ENCODE data around the gene EXOSC9.

GRCh38 chr4:121819216-121819965, 18.3 kb downstream of the EXOSC9 start:
- TF ChIP-seq, protein P1, sequence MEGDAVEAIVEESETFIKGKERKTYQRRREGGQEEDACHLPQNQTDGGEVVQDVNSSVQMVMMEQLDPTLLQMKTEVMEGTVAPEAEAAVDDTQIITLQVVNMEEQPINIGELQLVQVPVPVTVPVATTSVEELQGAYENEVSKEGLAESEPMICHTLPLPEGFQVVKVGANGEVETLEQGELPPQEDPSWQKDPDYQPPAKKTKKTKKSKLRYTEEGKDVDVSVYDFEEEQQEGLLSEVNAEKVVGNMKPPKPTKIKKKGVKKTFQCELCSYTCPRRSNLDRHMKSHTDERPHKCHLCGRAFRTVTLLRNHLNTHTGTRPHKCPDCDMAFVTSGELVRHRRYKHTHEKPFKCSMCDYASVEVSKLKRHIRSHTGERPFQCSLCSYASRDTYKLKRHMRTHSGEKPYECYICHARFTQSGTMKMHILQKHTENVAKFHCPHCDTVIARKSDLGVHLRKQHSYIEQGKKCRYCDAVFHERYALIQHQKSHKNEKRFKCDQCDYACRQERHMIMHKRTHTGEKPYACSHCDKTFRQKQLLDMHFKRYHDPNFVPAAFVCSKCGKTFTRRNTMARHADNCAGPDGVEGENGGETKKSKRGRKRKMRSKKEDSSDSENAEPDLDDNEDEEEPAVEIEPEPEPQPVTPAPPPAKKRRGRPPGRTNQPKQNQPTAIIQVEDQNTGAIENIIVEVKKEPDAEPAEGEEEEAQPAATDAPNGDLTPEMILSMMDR (IDR thresholded peaks at IDR 0.05 in 4 of 5, conservative IDR thresholded peaks at IDR 0.05 in 1 of 5): no peak
- no peak for TF ChIP-seq POLR2A (IDR thresholded peaks at IDR 0.05)
